ENCODE measurements around the gene GIGYF2.

The GIGYF2 gene

DNA sequence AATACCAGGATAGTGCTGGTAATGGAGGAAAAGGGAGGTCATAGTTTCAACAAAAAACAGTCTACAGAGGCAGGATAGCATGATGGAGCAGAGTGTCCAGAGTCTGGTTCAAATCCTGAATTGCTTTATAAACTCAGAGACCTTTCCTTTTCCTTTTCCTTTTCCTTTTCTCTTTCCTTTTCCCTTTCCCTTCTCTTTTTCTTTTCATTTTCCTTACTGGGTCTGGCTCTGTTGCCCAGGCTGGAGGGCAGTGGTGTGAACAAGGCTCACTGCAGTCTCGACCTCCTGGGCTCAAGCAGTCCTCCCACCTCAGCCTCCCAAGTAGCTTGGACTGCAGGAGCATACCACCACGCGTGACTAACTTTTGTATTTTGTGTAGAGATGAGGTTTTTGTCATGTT lies 31.7 kb downstream of the GIGYF2 start:
- H3K4me3 ChIP-seq (ENCODE audit: low read length): no peak overlapping the region
- DNase-seq (ENCODE audit: low read depth): no peak
- TF ChIP-seq, protein P1, sequence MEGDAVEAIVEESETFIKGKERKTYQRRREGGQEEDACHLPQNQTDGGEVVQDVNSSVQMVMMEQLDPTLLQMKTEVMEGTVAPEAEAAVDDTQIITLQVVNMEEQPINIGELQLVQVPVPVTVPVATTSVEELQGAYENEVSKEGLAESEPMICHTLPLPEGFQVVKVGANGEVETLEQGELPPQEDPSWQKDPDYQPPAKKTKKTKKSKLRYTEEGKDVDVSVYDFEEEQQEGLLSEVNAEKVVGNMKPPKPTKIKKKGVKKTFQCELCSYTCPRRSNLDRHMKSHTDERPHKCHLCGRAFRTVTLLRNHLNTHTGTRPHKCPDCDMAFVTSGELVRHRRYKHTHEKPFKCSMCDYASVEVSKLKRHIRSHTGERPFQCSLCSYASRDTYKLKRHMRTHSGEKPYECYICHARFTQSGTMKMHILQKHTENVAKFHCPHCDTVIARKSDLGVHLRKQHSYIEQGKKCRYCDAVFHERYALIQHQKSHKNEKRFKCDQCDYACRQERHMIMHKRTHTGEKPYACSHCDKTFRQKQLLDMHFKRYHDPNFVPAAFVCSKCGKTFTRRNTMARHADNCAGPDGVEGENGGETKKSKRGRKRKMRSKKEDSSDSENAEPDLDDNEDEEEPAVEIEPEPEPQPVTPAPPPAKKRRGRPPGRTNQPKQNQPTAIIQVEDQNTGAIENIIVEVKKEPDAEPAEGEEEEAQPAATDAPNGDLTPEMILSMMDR (conservative IDR thresholded peaks at IDR 0.05; ENCODE audit: low read depth, low read length): no peak

DNA sequence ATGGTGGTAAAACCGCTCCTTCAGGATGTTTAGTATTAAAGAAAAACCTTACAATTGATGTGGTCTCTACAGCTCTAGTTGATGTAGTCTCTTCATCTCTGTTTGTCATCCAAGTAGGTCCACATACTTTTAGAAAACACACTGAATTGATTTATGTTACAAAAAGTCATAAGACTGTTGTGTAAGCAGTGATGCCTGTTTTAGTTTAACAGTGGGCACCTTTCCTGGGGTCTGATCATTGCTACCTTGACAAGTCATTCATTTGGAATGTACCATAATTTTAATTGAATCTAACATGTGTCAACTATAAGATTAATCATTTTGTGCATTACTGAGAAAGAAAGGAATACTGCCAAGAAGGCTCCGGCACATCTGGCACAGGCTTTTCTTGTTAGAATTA lies 34.3 kb downstream of the GIGYF2 start:
- peak; percentile 8 for DNase-seq (ENCODE audit: low read depth)
- no peak overlapping the region for H3K4me3 ChIP-seq (ENCODE audit: low read length)
- TF ChIP-seq, protein P1 (conservative IDR thresholded peaks at IDR 0.05; ENCODE audit: low read depth, low read length): no peak

DNA sequence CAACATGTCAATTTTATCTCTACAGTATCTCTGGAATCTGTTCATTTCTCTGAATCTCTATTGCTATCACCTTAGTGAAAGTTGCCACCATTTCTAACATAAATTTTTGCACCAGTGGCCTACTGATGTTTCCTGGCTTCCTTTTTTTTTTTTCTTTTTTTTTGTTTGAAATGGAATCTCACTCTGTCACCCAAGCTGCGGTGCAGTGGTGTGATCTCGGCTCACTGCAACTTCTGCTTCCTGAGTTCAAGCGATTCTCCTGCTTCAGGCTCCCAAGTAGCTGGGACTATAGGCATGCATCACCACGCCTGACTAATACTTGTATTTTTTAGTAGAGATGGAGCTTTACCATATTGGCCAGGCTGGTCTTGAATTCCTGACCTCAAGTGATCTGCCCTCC lies 44.2 kb downstream of the GIGYF2 start:
- no peak for DNase-seq (ENCODE audit: low read depth)
- no peak overlapping the region for H3K4me3 ChIP-seq (ENCODE audit: low read length)
- TF ChIP-seq, protein P1 (conservative IDR thresholded peaks at IDR 0.05; ENCODE audit: low read depth, low read length): no peak

DNA sequence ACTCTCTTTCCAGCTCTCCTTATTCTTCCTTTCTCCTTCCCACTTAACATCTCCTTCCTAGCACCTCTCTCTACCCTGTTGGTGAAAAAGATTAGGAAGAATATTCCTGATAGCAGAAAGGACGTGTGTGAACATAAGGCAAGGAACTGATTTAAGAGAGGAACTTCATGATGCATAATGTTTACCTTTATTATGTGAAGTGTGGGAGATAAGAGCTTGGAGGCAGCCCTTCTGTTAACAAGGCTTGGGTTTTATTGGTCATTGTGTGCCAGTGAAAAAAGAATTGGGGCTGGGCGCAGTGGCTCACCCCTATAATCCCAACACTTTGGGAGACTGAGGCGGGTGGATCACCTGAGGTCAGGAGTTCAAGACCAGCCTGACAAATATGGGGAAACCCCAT lies 44.8 kb downstream of the GIGYF2 start:
- TF ChIP-seq, protein P1 (conservative IDR thresholded peaks at IDR 0.05; ENCODE audit: low read depth, low read length): no peak
- no peak overlapping the region for H3K4me3 ChIP-seq (ENCODE audit: low read length)
- DNase-seq (ENCODE audit: low read depth): no peak

DNA sequence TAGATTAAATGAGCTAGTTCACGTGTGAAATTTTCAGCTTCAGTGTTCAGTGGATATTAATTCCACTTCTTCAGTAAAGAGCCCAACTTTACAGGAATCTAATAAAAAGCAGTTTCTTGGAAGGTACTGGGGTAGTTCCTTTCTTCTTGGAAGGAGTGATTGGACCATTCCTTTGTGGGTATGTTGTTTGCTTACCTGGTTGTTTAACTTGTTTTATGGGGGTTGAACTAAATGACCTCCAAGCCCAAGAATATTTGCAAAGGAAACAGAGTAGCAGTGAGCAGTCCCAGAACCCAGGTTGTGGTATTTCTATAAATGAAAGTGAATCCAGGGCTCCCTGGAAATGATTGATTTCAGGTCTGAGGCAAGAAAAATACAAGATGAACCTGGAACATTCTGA lies 47.8 kb downstream of the GIGYF2 start:
- TF ChIP-seq, protein P1 (conservative IDR thresholded peaks at IDR 0.05; ENCODE audit: low read depth, low read length): no peak
- no peak for DNase-seq (ENCODE audit: low read depth)
- H3K4me3 ChIP-seq (ENCODE audit: low read length): no peak overlapping the region

DNA sequence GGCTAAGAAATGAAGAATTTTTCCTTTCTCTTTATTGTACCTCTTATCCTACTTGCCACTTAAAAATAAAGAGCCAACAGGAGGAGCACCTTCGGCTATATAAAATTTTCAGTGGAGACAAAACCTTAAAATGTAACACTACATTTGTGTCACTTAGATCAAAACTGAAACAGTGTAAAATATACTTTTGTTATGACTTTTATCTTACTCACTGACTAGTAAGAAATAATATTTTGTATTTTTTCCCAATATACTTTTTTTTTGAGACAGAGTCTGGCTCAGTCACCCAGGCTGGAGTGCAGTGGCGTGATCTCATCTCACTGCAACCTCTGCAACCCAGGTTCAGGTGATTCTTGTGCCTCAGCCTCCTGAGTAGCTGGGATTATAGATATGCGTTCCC lies 50.9 kb downstream of the GIGYF2 start:
- TF ChIP-seq, protein P1 (conservative IDR thresholded peaks at IDR 0.05; ENCODE audit: low read depth, low read length): no peak
- DNase-seq (ENCODE audit: low read depth): no peak

DNA sequence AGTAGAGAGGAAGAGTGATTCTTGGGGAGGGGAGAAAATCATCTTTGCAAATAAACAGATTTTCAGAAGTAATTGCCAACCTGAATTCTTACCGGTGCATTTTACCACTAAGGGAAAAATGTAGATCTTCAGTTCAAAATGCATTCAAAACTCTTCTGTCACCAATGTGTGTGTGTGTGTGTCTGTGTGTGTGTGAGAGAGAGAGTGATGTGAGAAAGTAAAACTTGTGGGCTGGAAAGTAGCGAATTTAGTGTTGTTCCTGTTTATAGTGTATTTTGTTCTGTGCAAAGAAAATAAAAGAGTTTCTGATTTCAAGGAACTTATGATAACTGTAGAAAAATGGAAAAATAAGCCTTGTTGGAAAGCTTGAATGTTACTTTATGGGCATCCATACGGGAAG lies 52.2 kb downstream of the GIGYF2 start:
- no peak overlapping the region for H3K4me3 ChIP-seq (ENCODE audit: low read length)
- TF ChIP-seq, protein P1 (conservative IDR thresholded peaks at IDR 0.05; ENCODE audit: low read depth, low read length): no peak
- no peak for DNase-seq (ENCODE audit: low read depth)

More for the DNA sequence above, 50.9 kb downstream of the GIGYF2 start:
- no peak overlapping the region for H3K4me3 ChIP-seq (ENCODE audit: low read length)
